Right renal cortex interstitium (tissue), 3 donors: ENCODE measurements around the gene ESRP2. TPM values are rescaled to one million over a fixed set of nuclear protein-coding genes. Genes with fewer than 3 reads are reported as not detected.

Source experiments
- polyA plus RNA-seq, 3 donors: library from polyadenylated mRNA; unstranded; fragments of 120-200 nt; gene quantifications; one replicate each; pipeline ENCODE4 v1.2.1, GENCODE V29; 2013; ENCODE audit not compliant: insufficient read length in 3 of 3

The ESRP2 gene
- polyA plus RNA-seq, 3 donors: 23.1 to 28.6 (median 26.1) TPM

Other genes with a start within 250 kb of the ESRP2 start
- 1 to 10 TPM in 1 of 3 donors, under 1 TPM in 2; 0.57 to 1.0 (median 0.71) TPM for gene DPEP2, start 236.6 kb downstream of the ESRP2 start, polyA plus RNA-seq
- not detected for gene DPEP2NB, start 220.2 kb downstream of the ESRP2 start, polyA plus RNA-seq
- 10 to 100 TPM; 10.2 to 11.6 (median 11.0) TPM for gene DDX28, start 212.9 kb downstream of the ESRP2 start, polyA plus RNA-seq
- 10 to 100 TPM; 13.3 to 16.6 (median 14.1) TPM for gene DUS2, start 212.8 kb downstream of the ESRP2 start, polyA plus RNA-seq
- 10 to 100 TPM; 35.7 to 39.6 (median 36.1) TPM for gene NFATC3, start 150.8 kb downstream of the ESRP2 start, polyA plus RNA-seq
- gene PLA2G15, start 9.2 kb upstream of the ESRP2 start, polyA plus RNA-seq: 10 to 100 TPM; 18.8 to 22.4 (median 20.8) TPM
- 10 to 100 TPM; 11.3 to 12.9 (median 12.8) TPM for gene SLC7A6, start 28.4 kb upstream of the ESRP2 start, polyA plus RNA-seq
- gene SLC7A6OS, start 74.8 kb upstream of the ESRP2 start, polyA plus RNA-seq: 10 to 100 TPM; 21.1 to 23.9 (median 21.4) TPM
- 10 to 100 TPM; 36.3 to 51.6 (median 46.2) TPM for gene PRMT7, start 74.9 kb upstream of the ESRP2 start, polyA plus RNA-seq
- 1 to 10 TPM in 1 of 3 donors, under 1 TPM in 2; 0.67 to 1.1 (median 0.97) TPM for gene SMPD3, start 212.4 kb upstream of the ESRP2 start, polyA plus RNA-seq